GM18508 (cell line): ENCODE measurements around the gene ARVCF.
"Not testable (repeated sequence)": the region's sequence is repeated elsewhere in the genome, so short reads cannot be mapped to it uniquely, and the experiment has no call there.

ENCODE experiments used
- ATAC-seq: cut with Tn5 transposase; IDR thresholded peaks from one replicate; pipeline ENCODE4 v1.9.1; 2021; ENCODE audit warnings: moderate number of reproducible peaks; ENCODE audit not compliant: insufficient read depth, unreplicated experiment

Gene ARVCF

DNA sequence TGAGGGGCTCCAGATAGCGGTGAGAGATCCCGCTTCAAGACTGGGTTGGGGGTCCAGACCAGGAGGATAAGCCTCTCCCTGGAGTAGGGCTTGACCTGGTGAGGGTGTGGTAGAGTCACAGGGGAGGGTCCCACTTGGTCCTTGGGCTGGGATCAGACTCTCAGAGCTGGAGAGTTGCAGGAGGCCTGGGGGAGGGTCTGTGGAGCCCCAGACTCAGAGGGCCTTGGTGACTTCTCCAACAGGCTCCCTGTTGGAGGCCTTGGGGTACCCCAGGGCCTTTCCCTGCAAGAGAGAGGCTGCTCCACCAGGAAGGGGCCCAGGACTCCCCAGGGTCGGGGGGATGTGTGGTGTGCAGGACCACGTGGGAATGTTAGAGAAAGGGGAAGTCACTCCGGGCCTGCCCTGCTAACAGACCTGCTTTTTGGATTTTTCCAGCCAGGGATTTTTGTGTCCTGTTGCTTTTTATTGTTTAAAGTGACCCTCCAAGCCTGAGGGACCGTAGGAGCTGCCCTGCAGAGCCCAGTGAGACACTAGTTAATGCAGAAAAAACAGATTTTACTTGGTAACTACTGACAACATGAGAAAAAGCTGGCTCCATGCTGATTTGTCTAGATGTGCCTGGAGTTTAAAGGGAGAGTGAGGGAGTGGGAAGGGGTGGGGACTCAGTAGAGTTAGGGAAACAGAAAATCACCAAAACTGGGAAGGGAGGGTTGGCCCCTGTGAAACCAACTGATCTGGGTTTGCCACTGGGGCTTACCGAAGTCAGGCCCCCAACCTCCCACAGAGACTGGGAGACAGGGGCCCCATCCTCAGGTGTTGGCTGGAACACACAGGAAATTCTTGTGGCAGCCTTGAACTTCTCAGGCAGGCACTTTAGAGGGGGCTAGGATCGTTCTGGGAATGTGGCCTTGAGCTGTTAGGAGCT is 74.2 kb downstream of the ARVCF start:
- ATAC-seq: no peak

DNA sequence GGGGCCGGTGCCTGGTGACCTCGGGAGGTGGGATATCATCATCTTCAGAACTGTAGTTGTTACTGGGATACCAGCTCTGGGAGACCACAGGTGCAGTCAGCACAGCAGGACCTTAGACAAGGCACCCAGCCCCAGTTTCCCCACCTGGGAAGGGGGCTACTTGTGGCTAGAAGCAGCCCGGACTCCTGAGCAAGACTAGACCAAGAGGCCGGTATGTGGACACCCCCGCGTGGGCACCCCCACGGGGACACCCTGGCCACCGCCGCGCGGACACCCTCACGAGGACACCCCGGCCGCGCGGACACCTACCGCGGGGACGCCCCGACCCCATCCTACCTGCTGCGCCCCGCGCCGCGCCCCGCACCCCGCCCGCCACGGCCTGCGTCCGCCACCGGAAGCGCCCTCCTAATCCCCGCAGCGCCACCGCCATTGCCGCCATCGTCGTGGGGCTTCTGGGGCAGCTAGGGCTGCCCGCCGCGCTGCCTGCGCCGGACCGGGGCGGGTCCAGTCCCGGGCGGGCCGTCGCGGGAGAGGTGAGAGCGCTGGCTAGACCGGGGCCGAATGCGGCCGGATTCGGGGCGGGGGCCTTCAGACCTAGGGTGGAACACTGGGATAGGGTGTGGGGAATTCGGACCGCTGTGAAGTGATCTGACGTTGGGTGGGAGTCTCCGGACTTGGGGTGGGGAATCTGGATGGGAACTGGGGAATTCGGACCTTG is 75.1 kb downstream of the ARVCF start, which contains the start of the genes COMT and TXNRD2:
Gene COMT, plus strand, starts transcription at position 408 of the 718 bp plus-strand sequence. CDS start 20,755 bp downstream, outside the sequence.
Gene TXNRD2, minus strand, starts transcription at position 454 of the 718 bp plus-strand sequence. Its CDS starts 15 bp downstream, at position 439.
- no peak for ATAC-seq

DNA sequence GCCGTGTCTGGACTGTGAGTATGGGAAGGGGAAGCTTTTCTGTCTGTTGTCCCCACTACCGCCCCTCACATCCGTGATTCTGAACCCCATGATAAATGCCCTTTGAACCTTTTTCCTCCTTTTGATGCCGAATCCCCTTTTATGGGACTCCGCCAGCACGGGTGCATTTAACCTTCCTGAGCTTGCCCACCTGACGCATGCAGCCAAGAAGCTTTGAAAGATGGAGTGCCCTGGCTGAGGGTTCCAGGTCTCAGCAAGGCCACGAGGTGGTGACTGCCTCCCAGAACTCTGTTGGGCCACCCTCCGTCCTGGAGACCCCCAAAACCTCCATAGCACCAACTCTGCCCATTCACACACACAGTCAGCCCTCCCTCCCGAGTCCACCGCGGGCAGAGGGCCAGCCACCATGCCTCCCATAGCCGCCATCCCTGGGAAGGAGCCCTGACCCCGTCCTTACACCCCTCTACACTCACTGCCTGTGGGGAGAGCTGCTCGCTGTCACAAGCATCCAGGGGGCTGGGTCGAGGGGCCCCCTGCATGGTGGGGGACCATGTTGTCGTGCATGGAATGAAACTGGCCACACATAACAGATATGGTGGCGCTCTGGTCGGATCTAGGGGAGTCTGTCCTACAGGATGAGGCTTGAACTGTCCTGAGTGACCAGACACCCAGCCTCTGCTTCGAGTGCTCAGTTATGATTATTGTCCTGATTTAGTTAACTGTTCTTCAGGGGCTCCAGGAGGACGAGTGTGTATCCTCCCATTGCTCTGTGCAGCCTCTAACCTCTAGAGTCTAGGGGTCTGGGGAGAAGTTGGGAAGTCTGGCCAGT is 75.9 kb downstream of the ARVCF start:
- no peak for ATAC-seq

DNA sequence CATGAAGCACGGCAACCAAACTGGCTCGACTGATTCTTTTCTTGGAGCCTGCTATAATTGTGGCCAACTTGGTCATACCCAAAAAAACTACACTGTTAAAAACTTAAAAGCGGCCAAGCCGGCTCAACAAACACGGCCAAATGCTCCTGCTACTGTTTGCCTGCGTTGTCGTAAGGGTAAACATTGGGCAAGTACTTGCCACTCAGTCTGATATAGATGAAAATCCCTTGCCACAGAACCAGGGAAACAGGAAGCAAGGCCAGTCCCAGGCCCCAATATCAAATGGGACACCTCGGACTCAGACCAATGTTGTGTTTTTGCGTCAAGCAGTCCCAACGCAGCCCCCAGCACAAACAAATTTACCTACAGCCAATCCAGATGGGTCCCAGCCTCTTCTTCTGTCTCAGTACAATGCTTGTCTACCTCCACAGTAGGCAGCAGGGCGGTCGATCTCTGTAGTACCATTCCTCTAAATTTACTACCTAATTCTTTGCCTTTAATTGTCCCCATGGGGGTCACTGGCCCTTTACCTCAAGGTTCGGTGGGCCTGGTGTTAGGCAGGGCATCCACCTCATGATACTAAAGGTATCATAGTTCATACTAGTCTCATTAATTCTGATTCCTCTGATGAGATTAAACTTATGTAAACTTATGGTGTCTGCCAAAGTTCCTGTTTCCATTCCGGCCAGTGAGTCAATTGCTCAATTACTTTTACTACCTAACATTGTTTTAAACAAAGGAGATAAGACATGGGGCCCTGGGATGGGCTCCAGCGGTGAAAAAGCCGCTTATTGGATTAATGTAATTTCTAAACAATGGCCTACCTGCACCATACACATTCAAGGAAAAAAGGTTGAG is 78.8 kb downstream of the ARVCF start:
- ATAC-seq: no peak

DNA sequence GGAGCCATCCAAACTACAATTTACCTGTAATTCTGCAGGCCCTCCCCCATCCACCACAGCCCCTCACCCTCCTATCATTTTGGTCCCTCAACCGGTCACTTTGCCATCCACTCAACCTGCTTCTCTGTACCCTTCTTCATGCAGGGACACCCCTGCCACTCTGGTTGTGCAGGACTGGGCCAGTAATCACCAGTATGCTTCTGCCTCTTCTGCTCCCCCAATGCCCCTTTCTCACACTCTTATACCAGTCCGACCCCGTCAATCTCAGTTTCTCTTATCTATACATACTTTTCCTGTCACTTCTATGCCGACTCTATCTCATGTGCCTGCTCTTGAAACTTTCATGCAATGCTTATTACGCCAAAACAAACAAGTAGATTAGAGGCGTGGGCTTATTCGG is 80.1 kb downstream of the ARVCF start:
- no peak for ATAC-seq

DNA sequence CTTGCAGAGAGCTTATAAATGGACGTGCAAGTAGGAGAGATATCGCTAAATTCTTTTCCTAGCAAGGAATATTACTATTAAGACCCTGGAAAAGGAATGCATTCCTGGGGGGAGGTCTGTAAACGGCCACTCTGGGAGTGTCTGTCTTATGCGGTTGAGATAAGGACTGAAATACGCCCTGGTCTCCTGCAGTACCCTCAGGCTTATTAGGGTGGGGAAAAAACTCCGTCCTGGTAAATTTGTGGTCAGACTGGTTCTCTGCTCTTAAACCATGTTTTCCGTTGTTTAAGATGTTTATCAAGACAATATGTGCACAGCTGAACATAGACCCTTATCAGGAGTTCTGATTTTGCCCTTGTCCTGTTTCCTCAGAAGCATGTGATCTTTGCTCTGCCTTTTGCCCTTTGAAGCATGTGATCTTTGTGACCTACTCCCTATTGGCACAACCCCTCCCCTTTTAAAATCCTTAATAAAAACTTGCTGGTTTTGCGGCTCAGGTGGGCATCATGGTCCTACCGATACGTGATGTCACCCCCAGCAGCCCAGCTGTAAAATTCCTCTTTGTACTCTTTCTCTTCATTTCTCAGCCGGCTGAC is 81.4 kb downstream of the ARVCF start:
- ATAC-seq: not testable (repeated sequence)

DNA sequence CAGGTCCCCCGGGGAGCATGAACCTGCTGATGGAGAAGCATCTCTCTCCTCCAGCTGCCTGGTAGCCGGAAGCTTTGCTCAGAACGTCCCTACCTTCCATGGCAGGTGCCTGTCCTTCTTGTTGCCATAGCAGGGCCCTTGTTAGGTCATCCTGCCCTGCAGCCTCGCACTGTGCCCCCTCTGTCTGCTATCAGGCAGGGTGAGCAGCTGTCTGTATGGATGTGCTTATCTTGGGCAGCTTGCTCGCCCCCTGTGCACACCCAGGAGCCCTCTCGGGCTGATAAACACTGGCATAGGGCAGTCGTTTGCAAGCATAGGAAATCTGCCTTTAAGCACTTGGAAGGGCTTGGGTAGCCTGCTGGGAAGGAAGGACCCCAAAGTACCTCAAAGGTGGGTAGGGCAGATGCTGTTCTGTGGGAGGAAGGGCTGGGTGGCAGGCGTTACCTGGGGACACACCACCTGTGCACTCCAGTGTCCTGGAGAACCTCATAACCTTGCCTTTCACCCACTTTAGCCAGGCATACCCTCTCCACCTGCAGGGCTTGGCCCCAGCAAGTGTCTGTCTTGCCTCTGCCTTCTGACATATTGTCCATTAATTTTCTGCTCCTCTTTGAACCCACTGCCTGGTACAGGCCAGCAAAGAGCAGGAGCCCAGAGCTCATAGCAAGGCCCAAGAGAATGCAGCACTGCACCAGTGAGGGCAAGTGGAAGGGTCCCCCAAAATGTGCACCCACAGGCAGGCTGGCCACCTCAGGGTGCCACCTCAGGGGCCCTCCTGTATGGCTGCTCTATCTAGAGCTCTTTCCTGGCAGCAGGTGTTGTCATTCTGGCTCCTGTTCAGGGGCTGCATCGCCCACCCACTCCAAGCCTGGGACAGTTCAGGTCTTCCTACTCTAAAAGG is 83.0 kb downstream of the ARVCF start:
- no peak for ATAC-seq

DNA sequence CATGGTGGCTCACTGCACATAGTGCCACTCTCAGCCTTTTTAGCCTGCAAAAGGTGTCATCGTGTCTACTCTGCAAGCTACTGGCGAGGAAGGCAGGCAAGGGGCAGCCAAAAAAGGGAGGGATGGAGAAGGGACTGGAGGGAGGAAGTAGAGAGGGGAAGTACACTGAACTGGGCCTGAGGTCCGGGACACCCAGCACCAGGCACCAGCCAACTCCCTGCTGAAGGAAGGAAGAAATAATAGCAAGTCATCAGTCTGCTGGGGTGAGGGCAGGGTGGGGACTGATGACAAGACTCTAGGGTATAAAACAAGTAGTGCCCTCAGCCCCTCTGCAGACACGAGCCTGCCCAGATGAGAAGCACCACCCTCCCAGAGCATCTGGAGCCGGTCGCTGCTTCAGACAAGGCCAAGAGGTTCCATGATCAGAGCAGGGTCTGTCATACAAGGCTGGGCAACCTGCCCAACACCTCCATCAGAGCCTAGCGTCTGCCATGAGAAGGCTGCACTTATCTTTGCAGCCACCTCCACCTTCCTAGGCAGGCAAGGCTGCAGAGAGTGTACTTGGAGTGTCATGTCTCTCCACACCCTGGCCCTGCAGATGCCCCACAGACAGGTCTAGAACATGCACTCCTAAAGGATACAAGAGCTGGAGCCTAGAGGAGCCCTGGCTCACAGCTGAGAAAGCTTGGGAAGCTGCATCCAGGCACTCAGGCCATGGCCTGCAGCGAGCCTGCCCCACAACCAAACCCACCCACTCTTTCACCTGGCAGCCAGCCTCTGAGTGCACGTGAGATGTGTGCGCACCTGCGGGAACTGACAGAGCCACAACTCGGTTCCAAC is 84.0 kb downstream of the ARVCF start:
- ATAC-seq: no peak

DNA sequence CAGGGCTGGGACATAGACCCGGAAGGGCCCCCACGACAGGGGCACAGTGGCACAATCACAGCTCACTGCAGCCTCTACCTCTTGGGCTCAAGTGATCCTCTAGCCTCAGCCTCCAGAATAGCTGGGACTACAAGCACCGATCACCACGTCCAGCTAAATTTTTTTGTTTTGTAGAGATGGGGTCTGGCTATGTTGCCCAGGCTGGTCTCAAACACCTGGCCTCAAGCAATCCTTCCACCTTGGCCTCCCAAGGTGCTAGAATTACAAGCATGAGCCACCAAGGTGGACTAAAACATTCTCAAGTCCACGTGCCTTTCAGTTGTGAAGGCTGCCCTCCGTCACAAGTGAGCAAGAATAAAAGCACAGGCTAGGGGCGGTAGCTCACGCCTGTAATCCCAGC is 85.1 kb downstream of the ARVCF start:
- ATAC-seq: no peak

DNA sequence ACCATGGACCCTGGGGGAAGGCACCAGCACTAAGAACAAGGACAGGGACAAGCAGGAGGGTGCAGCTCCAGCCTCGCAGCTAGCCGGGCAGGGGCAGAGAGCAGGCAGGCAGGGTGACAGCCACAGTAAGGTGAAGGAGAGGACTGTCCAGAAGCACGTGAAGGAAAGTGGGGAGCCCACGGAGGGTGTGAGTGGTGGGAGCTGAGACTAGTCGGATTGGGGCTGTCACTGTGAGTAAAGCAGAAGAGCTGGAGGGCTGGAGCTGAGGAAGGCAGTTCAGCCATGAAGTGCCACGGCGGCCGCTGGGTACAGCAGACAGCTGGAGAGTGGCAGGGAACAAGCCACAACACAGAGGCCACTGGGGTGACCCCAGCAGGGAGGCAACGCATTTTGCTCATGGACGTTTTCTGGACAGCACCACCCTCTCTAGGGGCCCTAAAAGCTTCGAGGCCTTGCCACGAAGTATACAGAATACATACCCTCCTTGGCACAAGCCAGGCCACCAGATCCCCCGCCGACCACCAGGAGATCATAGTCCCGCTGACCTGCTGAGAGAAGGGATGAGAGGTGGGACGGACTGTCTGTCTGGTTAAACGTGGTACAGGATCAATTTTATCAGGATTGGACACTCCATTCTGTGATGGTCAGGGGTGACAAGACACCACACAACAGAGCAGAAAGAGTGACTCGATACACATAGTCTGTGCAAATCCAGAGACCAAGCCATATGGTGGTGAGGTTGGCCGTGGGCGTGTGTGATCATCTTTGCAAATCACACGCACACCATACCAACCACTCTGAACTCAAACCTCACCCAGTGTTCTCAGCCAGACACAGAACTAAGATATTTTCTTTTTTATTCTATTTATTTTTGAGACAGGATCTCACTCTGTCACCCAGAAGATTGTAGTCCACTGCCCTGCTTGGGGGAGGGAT is 85.8 kb downstream of the ARVCF start:
- no peak for ATAC-seq

DNA sequence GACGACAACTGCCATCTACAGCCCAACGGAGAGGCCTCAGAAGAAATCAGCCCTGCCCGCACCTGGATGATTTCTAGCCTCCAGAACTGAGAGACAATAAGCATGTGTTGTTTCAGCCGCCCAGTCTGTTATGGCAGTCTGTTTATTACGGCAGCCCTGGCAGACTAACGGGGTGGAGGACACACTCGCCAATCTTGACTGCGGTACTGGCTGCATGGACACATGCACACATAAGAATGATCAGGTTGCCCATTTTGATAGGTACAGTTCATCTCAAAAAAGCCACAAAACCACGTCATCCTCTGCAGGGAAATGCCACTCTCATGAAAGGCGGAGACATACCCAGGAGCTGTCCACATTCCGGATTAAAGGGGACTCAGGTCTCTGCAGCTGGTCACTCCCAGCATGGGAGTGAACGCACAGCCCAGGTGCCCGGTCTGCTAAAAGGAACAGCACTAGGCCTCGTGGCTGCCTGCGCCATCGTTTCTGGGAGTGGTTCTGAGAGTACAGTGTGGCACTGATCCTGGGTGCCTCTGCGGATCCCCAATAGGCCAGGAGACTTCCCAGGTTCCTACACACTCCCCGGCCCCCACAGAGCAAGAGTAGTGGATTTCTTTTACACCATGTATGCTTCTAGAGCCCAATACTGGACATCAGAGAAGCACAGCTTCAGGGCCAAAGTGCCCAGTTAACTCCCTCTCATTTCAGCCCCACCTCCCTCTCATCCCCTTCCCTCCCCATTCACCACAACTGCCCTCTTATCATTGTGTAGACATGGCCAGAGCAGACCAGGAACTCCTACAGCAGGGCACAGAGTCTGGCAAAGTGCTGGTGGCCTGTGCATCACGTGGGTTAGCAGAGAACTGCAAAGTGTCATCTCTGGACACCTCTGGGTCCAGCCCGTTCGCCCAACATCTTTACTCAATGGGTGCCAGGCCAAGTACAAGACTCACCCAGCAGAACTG is 86.8 kb downstream of the ARVCF start:
- ATAC-seq: no peak

DNA sequence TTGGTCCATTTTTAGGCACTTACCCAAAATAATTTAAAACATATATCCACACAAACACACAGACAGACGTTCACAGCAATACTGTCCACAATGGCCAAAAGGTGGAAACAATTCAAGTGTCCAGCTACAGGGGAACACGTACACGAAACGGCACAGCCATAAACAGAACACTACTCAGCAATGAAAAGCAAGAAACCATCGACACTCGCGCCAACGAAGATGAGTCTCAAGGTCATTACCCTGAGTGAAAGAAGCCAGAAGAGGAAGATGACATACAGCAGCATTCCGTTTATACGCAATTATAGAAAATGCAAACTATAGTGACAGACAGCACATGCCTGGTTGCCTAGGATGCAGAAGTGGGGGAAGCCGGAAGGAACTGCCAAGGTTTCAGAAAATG is 88.4 kb downstream of the ARVCF start:
- no peak for ATAC-seq

DNA sequence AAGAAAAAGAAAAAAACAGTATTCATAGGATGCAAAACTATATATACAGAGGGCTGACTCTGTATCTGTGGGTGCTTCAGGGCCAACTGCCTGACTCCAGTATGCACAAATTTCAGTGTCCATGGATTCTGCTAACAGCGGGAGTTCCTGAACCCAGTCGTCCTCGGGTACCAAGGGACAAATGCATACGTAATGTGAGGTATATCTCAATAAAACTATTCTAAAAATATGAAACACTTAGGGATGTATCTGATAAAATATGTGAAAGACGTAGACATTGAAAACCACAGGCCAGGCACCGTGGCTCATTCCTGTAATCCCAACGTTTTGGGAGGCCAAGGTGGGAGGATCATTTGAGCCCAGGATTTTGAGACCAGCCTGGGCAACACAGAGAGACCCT is 88.9 kb downstream of the ARVCF start:
- ATAC-seq: no peak

DNA sequence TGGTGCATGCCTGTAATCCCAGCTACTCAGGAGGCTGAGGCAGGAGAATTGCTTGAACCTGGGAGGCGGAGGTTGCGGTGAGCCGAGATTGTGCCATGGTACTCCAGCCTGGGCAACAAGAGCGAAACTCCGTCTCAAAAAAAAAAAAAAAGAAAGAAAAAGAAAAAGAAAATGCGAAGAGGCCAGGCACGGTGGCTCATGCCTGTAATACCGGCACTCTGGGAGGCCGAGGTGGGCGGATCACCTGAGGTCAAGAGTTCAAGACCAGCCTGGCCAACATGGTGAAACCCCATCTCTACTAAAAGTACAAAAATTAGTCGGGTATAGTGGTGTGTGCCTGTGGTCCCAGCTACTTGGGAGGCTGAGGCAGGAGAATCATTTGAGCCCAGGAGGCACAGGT is 90.6 kb downstream of the ARVCF start:
- ATAC-seq: not testable (repeated sequence)

DNA sequence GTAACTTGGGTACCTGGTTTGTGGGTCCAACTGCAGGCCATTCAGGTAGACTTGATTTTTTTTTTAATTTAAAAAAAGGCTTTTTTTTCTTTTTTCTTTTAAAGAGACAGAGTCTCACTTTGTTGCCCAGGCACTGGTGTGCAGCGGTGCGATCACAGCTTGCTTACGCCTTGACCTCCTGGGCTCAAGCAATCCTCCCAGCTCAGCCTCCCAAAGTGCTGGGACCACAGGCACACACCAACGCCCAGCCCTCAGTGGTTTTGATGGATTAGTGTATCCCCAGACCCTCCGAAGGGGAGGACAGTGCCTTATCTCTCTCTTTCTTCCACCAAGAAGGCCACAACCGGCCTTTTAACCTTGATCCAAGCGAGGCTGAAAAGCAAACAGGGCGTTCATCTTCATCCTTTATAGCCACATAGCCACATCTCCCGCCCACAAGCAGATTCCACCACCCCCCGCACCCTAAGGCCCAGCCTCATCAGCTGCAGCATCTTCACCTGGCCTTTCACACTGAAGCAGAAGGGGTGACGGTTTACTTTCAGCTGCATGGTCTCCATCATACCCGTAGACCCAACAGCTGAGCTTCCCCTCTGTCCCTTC is 92.6 kb downstream of the ARVCF start:
- no peak for ATAC-seq
